NOMO-1 (cell line): ENCODE results near the gene ITPR3.
A peak's percentile ranks its signal among the peaks of the same experiment; 100 is the strongest.

Experiments used
- DNase-seq, 2 experiments: peaks; one replicate each; lab custom pipeline; 2025; ENCODE audit not compliant: unreplicated experiment in 2 of 2; lab: John Stamatoyannopoulos, UW

Gene ITPR3

GRCh38 chr6:33633462-33634158, 12.5 kb downstream of the ITPR3 start:
- peak in 1 of 2 experiments; percentile 37 for DNase-seq

- DNase-seq, result no peak
These were observed 13.1 kb downstream of the ITPR3 start for GRCh38 chr6:33634161-33634727.

GRCh38 chr6:33634946-33635345, 13.8 kb downstream of the ITPR3 start:
- DNase-seq, result no peak

GRCh38 chr6:33636655-33637054, 15.5 kb downstream of the ITPR3 start:
- no peak for DNase-seq

- DNase-seq, result no peak
These were observed 17.4 kb downstream of the ITPR3 start for GRCh38 chr6:33638556-33638955.

- DNase-seq, result no peak
These were observed 18.4 kb downstream of the ITPR3 start for GRCh38 chr6:33639559-33639958.

DNA sequence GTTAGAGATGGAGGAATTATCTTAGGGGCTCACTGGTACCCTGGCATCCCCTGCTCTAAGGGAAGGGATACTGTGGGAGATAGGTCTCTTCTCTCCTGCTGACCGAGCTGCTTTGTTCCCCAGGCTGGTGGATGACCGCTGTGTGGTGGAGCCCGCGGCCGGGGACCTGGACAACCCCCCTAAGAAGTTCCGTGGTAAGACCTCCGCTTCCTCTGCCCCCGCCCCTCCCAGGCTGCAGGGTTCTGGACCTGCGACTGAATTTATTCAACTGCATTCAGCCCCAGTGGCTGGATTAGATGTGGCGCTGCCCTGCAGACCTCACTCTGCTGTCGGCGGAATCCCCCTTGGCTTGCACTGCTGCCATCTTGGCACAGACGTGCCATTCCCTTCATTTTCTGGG, 19.2 kb downstream of the ITPR3 start:
- no peak for DNase-seq

GRCh38 chr6:33641144-33641543, 20.0 kb downstream of the ITPR3 start:
- no peak for DNase-seq

DNA sequence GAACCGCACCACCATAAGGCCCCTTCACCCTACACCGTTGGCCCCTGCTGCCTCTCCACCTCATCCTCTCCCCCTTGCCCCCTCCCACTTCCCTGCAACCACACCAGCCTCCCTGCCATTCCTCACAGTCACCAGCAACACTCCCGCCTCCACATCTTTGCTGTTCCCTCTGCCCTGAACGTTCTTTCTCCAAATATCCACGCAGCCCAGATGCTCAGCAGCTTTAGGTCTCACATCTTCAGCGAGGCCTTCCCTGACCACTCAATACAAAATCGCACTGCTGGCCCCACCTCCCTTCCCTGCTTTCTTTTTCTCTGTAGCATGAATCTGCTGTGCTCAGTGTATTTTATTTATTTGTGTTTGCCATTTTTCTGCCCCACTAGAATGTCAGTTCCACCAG, 20.5 kb downstream of the ITPR3 start:
- no peak for DNase-seq

DNA sequence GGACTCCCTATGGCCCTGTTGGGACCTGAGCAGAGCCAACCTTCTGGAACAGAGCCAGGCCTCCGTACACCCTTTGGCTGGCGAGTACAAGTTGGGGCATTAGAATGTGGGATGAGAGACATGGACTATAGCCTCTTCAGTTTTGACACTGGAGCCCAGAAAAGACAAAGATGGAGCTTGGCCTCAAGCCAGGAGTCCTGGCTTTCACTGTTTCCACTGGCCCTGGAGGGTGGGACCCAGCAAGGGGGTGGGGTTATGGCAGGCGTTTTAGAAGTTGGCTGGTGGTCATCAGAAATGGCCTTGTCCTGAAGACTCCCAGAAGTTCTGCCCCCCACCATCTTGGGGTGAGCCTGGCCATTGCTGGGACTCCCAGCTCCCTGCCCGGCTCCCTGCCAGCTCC, 21.8 kb downstream of the ITPR3 start:
- no peak for DNase-seq

- no peak for DNase-seq
These were observed 30.3 kb downstream of the ITPR3 start for GRCh38 chr6:33651403-33651802.

DNA sequence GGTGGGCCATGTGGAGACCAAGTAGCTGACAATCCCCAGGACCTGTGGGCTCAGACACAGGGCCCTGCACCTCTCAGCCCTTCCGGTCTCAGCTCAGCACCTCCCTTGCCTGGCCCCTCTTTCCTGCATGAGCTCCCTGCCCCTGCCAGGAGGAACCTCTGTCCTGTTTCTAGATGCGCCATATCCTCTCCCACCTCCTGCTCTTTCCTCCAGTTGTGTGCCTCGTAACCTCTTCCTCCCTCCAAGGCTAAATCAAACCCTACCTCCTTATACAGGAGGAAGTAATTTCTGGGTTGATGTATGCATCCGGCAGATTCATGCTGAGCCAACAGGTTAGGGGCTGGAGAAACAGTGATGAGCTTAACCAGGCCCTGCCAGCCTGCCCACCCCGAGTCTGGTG, 30.9 kb downstream of the ITPR3 start:
- DNase-seq, result no peak

- DNase-seq, result no peak
These were observed 33.9 kb downstream of the ITPR3 start for GRCh38 chr6:33654831-33655554.

- no peak for DNase-seq
These were observed 35.7 kb downstream of the ITPR3 start for GRCh38 chr6:33656844-33657243.

GRCh38 chr6:33658982-33659689, 38.0 kb downstream of the ITPR3 start:
- no peak for DNase-seq

DNA sequence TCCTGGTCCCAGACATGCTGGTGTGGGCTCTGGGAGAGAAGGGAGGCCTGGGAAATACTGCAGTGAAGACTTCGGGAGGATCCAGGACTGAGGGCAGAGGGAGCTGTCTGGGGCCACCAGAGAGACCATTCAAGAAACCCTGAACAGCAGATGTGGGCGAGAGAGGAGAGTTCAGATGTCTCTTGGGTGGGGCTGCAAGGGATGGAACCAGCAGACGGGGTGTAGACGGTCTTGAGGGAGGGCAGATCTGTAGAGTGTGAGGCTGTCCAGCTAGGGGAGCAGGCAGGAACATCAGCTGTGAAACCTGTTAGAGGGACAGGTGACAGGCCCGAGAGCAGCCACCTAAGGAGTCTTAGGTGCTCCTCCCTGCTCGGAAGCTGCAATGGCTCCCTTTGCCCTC, 38.9 kb downstream of the ITPR3 start:
- no peak for DNase-seq

DNA sequence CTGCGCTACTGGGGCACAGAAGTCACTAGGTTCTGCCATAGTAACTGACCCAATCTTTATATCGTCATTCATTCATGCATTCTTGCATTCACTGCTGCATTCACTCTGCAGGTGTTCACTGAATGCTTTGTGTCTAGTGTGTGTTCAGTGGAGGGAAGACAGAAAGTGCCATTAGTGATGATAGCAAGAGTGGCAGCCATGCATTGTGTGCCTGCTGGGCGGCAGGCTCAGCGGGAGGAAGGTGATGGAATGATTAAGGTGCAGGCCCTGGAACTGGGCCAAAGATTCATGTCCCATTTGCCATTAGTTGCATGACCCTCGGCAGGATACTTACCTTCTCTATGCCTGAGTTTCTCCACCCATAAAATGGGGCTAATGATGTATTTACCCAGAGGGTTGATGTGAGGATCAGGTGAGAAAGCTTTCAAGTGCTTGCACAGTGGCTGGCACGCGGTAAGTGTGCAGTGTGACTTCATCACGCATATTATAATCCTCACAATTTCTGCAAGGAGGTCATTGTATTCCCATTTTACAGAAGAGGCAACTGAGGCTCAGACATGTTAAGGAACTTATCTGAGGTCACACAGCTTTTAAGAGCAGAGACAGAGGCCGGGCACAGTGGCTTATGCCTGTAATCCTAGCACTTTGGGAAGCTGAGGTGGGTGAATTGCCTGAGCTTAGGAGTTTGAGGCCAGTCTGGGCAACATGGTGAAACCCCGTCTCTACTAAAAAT, 40.1 kb downstream of the ITPR3 start:
- no peak for DNase-seq

GRCh38 chr6:33662318-33662717, 41.2 kb downstream of the ITPR3 start:
- no peak for DNase-seq

- no peak for DNase-seq
These were observed 41.9 kb downstream of the ITPR3 start for GRCh38 chr6:33663028-33663427.

DNA sequence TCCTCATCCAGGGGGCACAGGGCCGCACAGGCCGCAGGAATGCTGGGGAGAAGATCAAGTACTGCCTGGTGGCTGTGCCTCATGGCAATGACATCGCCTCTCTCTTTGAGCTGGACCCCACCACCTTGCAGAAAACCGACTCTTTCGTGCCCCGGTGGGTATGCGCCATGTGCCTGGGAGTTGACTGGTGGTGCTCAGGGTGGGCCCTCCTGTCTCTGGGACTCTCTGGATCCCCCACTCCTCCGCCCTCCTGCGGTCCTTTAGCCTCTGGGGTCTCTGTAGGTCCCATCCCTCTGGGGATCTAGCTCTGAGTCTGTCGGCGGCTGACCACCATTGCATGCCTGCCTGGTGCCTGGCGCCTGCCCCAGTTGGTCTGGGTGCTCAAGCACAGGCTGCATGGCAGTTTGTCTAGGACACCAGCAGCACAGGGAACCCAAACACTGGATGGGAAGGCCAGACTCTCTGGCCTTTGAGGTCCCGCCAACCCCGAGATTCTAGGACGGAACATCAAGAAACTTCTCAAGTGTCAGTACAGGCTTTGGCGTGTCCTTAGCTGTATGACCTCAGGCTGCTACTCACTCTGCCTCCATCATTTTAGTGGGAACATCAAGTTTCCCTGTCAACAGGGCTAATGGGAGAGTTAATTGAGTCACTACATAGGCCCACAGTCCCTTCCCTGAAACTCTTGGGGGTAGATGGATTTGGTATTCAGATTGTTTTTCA, 42.8 kb downstream of the ITPR3 start:
- DNase-seq, result no peak
